ENCODE results near the gene RTTN.

DNA sequence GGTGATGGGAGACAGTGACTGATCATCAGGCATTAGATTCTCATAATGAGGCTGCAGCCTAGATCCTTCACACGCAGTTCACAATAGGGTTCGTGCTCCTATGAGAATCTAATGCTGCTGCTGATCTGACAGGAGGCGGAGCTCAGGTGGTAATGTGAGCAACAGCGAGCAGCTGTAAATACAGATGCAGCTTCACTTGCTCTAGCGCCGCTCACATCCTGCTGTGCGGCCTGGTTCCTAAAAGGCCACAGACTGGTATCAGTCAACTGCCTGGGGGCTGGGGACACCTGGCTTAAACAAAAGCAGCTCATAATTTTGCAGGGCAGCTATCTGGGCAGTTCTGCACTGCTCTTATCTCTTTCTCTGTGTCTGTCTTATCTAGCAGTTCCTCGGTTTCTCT is 237.4 kb downstream of the RTTN start:
- TF ChIP-seq, protein P1, sequence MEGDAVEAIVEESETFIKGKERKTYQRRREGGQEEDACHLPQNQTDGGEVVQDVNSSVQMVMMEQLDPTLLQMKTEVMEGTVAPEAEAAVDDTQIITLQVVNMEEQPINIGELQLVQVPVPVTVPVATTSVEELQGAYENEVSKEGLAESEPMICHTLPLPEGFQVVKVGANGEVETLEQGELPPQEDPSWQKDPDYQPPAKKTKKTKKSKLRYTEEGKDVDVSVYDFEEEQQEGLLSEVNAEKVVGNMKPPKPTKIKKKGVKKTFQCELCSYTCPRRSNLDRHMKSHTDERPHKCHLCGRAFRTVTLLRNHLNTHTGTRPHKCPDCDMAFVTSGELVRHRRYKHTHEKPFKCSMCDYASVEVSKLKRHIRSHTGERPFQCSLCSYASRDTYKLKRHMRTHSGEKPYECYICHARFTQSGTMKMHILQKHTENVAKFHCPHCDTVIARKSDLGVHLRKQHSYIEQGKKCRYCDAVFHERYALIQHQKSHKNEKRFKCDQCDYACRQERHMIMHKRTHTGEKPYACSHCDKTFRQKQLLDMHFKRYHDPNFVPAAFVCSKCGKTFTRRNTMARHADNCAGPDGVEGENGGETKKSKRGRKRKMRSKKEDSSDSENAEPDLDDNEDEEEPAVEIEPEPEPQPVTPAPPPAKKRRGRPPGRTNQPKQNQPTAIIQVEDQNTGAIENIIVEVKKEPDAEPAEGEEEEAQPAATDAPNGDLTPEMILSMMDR (IDR thresholded peaks at IDR 0.05), result no peak
- TF ChIP-seq, protein P2, sequence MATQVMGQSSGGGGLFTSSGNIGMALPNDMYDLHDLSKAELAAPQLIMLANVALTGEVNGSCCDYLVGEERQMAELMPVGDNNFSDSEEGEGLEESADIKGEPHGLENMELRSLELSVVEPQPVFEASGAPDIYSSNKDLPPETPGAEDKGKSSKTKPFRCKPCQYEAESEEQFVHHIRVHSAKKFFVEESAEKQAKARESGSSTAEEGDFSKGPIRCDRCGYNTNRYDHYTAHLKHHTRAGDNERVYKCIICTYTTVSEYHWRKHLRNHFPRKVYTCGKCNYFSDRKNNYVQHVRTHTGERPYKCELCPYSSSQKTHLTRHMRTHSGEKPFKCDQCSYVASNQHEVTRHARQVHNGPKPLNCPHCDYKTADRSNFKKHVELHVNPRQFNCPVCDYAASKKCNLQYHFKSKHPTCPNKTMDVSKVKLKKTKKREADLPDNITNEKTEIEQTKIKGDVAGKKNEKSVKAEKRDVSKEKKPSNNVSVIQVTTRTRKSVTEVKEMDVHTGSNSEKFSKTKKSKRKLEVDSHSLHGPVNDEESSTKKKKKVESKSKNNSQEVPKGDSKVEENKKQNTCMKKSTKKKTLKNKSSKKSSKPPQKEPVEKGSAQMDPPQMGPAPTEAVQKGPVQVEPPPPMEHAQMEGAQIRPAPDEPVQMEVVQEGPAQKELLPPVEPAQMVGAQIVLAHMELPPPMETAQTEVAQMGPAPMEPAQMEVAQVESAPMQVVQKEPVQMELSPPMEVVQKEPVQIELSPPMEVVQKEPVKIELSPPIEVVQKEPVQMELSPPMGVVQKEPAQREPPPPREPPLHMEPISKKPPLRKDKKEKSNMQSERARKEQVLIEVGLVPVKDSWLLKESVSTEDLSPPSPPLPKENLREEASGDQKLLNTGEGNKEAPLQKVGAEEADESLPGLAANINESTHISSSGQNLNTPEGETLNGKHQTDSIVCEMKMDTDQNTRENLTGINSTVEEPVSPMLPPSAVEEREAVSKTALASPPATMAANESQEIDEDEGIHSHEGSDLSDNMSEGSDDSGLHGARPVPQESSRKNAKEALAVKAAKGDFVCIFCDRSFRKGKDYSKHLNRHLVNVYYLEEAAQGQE (IDR thresholded peaks at IDR 0.05; ENCODE audit: insufficient read depth in 1 of 2, low read depth in 2 of 2, low read length in 1 of 2), result no peak
- no peak for TF ChIP-seq POLR2AphosphoS5 (IDR thresholded peaks at IDR 0.05; ENCODE audit: low read depth, low read length)
